ENCODE data around the gene PRAC1. TPM values are rescaled to one million over a fixed set of nuclear protein-coding genes. Genes with fewer than 3 reads are reported as not detected.

The PRAC1 gene
- total RNA-seq, 2 donors from 2014 or later, result not detected

DNA sequence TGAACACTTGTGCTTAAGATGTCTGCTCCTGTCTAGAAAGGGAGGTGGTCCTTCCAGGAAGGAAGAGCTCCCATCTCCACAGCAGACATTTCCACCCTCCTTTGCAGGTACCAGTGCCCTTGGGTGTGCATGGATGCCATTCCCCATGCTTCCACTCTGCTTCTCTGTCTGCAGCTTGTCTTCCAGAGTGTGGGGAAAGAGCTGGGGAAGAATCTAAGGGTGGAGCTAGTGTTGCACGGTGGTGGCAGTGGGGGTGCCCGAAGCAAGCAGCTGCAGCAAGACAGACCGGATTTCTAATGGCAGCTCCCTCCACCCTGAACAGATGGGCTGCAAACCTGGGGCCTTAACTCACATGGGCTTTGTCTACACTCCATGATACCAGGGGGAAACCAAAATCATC, 28.9 kb upstream of the PRAC1 start:
- DNase-seq (ENCODE audit: low spot score) (no peak), ATAC-seq (ENCODE audit: insufficient number of reproducible peaks, low FRiP score, low read depth) (no peak)
- TF ChIP-seq, protein P1, sequence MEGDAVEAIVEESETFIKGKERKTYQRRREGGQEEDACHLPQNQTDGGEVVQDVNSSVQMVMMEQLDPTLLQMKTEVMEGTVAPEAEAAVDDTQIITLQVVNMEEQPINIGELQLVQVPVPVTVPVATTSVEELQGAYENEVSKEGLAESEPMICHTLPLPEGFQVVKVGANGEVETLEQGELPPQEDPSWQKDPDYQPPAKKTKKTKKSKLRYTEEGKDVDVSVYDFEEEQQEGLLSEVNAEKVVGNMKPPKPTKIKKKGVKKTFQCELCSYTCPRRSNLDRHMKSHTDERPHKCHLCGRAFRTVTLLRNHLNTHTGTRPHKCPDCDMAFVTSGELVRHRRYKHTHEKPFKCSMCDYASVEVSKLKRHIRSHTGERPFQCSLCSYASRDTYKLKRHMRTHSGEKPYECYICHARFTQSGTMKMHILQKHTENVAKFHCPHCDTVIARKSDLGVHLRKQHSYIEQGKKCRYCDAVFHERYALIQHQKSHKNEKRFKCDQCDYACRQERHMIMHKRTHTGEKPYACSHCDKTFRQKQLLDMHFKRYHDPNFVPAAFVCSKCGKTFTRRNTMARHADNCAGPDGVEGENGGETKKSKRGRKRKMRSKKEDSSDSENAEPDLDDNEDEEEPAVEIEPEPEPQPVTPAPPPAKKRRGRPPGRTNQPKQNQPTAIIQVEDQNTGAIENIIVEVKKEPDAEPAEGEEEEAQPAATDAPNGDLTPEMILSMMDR (IDR thresholded peaks at IDR 0.05), result no peak
- H3K4me1 ChIP-seq (ENCODE audit: control insufficient read depth in 1 of 2, low read depth in 2 of 2), result peaks cover 0 to 17% of the 10 kb centered on the region in 2 donors
- no peaks in the 10 kb centered on the region for H3K36me3 ChIP-seq
- H3K27ac ChIP-seq, result no peak overlapping the region
- H3K4me3 ChIP-seq, result no peak overlapping the region
- peaks cover 56% of the 10 kb centered on the region for H3K27me3 ChIP-seq (replicated peaks; ENCODE audit: insufficient read depth)
- no peaks in the 10 kb centered on the region for H3K9me3 ChIP-seq

DNA sequence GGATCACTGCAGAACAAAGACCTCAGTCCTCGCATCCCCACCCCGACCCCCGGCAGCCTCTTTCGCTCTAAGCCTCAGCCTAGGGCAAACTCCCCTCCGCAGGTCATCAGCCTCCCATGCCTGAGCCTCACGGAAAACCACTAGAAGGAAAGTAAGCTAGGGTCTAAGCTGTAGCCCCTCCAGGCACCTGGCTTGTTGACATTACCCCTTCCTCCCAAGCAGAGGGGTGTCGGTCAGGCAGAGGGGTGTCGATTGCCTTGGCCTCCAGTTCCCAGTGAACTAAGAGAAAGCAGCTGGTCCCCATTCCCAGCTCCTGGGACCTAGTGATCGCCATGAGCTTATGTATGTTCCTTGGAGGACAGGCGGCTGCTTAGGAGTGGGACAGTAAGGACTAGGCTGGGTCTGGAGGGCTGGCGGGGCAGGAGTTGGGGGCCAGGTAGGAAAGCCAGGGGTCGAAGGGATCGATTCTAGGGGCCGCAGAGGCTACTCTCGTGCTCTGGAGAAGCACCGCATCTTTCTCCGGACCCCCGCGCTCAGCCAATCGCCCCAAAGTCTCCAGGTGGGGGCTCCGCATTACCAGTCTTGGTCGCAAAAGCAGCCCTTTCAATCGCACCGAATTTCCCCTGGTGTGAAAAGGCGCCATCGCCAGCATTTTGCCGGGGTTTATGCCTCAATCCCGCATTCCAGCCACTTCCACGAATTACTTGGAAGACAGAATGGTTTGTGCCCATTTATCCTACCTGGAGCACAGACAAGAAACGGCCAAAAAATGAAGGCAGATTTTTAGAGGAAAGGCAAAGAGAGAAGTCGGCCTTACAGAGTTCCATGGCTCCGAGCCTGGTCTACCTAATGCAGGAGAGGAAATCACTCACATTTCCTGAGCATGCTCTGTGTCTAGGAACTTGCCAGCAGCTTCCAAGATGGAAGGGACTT, 27.6 kb upstream of the PRAC1 start:
- Histone ChIP-seq H3K4me3 (no peak overlapping the region), H3K4me1 (ENCODE audit: control insufficient read depth in 1 of 2, low read depth in 2 of 2) (peaks cover 0 to 14% of the 10 kb centered on the region in 2 donors), H3K9me3 (no peaks in the 10 kb centered on the region), H3K27ac (no peak overlapping the region), H3K36me3 (no peaks in the 10 kb centered on the region), H3K27me3 (replicated peaks; ENCODE audit: insufficient read depth) (peaks cover 48% of the 10 kb centered on the region)
- TF ChIP-seq, protein P1 (IDR thresholded peaks at IDR 0.05), result no peak
- no peak for ATAC-seq (ENCODE audit: insufficient number of reproducible peaks, low FRiP score, low read depth)
- DNase-seq (ENCODE audit: low spot score), result no peak

DNA sequence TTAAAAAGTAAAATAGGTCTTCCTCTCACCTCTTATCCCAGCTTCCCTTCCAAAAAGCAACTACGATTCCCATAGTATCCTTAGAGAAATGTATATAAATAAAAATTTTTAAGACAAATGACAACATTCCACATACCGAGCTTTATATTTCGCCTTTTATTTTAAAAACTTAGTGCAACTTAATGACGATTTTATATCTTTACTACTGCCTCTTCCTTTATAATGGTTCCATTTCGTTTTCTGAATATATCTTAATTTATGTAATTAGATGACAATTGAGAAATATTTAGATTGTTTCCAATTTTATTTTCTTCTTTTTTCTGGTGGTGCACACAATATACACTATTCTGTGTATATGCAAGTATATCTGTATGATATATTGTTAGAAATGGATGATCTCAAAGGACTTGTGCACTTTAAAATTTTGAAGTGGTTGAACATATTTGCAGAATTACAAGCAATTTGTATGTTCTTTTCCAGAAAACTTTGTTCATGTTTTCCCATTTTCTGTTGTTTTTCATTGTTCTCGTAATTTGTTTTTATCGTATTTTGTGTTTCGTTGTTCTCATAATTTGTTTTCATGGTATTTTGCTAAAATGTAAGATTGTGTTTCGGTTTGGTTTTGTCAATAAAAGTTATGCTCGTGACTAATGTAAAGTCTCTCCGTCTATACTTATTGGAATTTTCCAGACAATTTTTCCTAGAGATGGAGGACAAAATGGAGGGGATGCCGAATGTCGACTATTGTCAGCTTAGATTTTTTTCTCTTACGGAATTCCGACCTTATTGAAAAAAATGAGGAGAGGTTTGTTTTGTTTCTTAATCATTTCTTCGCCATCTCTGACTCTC, 26.6 kb upstream of the PRAC1 start:
- no peak for ATAC-seq (ENCODE audit: insufficient number of reproducible peaks, low FRiP score, low read depth)
- peaks cover 49% of the 10 kb centered on the region for H3K27me3 ChIP-seq (replicated peaks; ENCODE audit: insufficient read depth)
- TF ChIP-seq, protein P1 (IDR thresholded peaks at IDR 0.05), result no peak
- H3K27ac ChIP-seq, result no peak overlapping the region
- DNase-seq (ENCODE audit: low spot score), result no peak
- H3K36me3 ChIP-seq, result no peaks in the 10 kb centered on the region
- H3K9me3 ChIP-seq, result no peaks in the 10 kb centered on the region
- H3K4me3 ChIP-seq, result no peak overlapping the region
- peaks cover 0 to 7% of the 10 kb centered on the region in 2 donors for H3K4me1 ChIP-seq (ENCODE audit: control insufficient read depth in 1 of 2, low read depth in 2 of 2)

DNA sequence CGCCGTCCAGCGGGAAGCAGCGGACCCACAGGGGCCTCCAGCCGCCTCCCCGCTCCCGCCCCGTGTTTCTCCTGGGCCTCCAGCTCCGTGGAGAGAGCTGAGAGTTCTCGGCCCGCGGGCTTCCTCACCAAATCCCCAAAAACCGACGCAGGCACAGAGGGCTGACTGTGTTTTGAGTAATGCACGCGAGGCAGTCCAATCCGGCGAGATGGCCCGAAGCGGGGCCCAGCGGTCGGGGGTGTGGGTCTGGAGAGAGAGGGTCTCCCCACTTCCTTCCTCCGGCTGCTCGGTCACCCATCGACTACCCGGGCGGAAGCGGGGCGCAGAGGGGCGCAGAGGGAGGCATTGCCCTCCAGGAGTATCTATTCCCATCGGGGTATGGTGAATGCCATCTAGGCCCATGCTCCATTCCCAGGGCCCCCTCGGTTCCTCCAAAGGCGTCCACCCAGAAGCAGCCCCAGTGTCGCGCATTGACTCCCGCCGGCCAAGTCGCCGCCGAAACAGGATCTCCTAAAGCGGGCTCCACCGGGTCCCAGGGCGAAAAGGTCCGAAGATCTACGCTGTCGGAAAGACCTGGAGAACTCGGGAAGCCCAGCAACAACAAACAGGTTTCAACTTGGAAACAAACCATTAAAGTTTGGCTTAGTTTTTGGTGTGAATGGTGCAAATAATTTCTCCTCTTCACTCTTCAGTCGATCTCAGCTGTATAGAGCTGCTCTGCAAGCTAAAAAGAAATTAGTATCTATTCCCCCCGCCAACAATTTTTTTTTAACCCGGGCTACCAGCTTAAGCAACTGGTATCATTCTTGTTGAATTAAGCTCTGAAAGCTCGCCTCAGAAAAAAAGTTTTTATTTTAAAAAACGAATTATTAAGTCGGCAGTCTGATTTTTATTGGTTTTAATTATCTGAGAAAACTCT, 25.4 kb upstream of the PRAC1 start:
- Histone ChIP-seq H3K27me3 (replicated peaks; ENCODE audit: insufficient read depth) (peaks cover 39% of the 10 kb centered on the region), H3K9me3 (no peaks in the 10 kb centered on the region), H3K27ac (no peak overlapping the region), H3K4me3 (no peak overlapping the region), H3K4me1 (ENCODE audit: control insufficient read depth in 1 of 2, low read depth in 2 of 2) (no peaks in the 10 kb centered on the region), H3K36me3 (no peaks in the 10 kb centered on the region)
- ATAC-seq (ENCODE audit: insufficient number of reproducible peaks, low FRiP score, low read depth) (no peak), DNase-seq (ENCODE audit: low spot score) (no peak)
- TF ChIP-seq, protein P1 (IDR thresholded peaks at IDR 0.05), result no peak
